Measurements from ENCODE around the gene S100A2. TPM values are rescaled to one million over a fixed set of nuclear protein-coding genes. Genes with fewer than 3 reads are reported as not detected.

Gene S100A2
- total RNA-seq, 4 donors from 2014 or later: 1.3 to 6.5 TPM; not detected in 2

DNA sequence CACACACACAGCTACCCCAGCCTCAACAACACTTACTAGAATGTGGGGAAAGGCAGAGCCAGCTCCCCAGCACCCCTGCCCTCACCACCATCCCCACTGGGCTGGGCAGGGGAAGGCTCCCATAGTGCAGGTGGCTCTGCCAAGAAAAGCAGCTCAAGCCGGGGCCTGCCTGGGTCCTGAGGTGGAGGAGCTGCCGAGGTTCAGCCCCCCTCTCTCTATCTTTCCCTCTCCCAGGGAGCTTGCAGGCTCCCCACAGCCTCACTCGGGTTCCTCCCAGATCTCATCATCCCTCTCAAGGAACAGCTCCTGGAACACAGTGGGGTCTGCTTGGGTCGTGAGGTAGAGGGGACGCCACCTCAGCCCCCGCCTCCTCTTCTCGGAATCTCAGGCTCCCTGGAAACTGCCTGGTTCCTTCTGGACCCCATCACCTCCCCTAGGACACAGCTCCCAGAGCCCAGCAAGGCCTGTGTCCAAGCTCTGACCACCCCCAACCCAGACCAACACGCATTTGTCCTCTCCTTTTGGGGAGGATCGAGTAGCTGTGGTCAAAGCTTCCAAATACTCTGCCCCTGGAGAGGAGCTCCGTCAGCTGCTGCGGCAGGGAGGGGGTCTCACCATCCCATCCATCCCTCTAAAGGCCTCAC is 46.6 kb upstream of the S100A2 start:
- TF ChIP-seq, protein P1, sequence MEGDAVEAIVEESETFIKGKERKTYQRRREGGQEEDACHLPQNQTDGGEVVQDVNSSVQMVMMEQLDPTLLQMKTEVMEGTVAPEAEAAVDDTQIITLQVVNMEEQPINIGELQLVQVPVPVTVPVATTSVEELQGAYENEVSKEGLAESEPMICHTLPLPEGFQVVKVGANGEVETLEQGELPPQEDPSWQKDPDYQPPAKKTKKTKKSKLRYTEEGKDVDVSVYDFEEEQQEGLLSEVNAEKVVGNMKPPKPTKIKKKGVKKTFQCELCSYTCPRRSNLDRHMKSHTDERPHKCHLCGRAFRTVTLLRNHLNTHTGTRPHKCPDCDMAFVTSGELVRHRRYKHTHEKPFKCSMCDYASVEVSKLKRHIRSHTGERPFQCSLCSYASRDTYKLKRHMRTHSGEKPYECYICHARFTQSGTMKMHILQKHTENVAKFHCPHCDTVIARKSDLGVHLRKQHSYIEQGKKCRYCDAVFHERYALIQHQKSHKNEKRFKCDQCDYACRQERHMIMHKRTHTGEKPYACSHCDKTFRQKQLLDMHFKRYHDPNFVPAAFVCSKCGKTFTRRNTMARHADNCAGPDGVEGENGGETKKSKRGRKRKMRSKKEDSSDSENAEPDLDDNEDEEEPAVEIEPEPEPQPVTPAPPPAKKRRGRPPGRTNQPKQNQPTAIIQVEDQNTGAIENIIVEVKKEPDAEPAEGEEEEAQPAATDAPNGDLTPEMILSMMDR (IDR thresholded peaks at IDR 0.05): no peak
- DNase-seq (ENCODE audit: low spot score) (no peak), ATAC-seq (ENCODE audit: low FRiP score) (no peak)

DNA sequence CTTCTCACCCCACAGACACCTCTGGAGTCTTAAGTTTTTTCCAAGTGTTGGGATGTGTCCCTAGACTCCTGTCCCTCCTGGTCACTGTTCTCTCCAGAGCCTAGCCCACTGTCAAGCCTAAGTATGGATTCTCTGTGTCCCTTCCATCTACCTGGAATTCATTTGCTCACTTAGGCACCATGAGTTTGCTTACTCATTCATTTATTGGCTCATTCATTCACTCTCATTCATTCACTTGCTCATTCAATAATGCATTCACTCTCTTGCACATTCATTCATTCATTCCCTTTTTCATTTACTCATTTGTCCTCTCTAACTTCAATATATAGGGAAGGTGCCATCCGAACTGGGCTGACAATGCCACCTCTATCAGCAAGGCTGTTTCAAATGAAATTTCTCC is 45.7 kb upstream of the S100A2 start:
- ATAC-seq (ENCODE audit: low FRiP score) (no peak), DNase-seq (ENCODE audit: low spot score) (no peak)

DNA sequence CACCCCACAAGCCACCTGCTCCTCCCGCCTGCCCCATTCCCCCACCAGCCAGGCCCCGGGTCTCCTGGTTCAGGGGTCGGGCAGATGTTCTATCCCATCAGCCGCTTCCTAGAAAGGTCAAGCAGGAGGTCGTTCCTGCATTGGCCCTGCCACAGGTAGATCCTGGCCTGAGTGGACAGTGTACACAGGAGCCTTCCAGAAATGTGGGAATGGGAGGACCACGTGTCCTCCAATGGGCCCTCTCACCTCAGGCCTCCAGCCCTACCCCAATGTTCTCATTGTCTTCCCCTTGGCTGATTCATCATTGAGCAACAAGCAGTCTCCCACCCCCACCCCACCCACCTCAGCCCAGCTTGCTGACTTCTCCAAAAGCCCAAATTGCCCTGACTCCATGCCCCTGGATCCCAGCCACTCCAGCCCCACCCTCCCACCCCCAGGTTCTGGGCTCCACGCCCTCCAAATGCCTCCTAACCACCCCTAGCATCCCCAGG is 45.2 kb upstream of the S100A2 start:
- ATAC-seq (ENCODE audit: low FRiP score) (peak; percentile 21), DNase-seq (ENCODE audit: low spot score) (no peak)
- TF ChIP-seq, protein P1 (IDR thresholded peaks at IDR 0.05): no peak

More for the DNA sequence above, 45.7 kb upstream of the S100A2 start:
- TF ChIP-seq, protein P1 (IDR thresholded peaks at IDR 0.05): no peak

DNA sequence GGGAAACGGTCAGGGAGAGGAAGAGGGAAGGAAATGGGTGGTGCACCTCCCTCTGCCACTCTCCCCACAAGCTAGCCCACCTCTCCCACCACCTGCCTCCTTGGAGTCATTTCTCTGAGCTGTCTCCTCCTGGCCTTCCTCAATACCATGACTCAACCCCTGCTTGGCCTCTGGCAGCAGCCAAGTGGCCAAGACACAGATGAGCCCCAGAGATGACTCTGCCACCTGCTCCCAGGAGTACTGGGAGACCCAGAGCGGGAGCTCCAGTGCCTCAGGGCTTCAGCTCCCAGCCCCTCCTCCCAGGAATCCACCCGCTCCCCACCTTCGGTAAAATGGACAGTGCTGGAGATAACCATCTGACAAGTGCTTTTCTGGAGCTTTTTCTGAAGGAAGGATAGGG is 44.7 kb upstream of the S100A2 start:
- ATAC-seq (ENCODE audit: low FRiP score) (peak; percentile 31), DNase-seq (ENCODE audit: low spot score) (no peak)
- TF ChIP-seq, protein P1 (IDR thresholded peaks at IDR 0.05): no peak

DNA sequence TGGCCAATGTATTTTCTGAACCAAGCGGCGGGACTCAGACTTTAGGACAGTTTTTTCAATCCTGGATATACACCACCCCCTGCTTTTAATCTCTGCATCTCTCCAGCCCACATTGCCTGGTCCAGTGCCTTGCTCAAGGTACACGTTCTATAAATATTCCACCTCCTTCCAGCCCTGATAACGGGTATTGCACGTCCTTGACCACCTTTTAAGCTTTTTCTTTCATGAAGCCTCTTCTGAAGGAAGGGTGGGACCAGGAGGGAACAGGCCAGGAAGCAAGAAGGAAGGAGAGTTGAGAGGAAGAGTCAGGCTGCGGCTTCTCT is 43.9 kb upstream of the S100A2 start:
- TF ChIP-seq, protein P1 (IDR thresholded peaks at IDR 0.05): no peak
- DNase-seq (ENCODE audit: low spot score): no peak
- ATAC-seq (ENCODE audit: low FRiP score): no peak

DNA sequence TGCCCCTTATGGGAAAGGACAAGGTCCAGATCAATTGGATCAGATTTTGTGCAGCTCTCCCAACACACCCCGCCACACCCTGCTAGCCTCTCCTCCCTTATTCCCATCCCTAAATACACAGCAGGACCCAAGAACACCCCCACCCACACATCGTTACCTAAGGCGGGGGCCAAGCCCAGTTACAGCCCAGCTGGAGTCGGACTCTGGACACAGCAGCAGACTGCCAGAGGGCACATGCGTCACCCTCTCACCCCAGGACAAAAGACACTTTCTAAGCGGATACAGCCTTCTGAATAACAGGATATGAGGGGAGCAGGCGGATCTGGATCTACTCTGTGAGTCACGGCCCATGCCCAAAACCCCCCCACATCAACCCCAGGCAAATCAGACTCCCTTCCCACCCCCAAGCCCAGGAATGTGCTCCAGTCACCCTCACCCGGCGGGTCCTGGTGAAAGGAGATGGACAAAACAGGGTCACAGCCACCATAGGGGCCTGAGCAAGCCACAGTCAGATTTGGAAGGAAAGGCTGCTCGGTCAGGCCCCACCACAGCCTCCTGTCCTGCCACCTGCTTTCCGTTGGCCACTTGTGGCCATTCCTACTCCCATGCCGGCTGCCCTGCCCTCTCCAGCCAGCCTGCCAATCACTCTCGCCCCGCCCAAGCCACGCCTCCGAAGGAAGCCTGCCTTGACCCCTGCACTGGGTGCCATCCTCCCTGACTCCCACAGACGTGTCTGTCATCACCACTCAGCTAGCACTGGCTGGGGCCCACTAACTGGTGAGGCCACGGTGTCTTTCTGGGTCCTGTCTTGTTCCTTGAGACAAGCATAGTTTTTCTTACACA is 43.3 kb upstream of the S100A2 start:
- peak; percentile 69 for ATAC-seq (ENCODE audit: low FRiP score)
- peak; percentile 69 for DNase-seq (ENCODE audit: low spot score)
- TF ChIP-seq, protein P1 (IDR thresholded peaks at IDR 0.05): no peak
